Left ventricle myocardium inferior (tissue), 1 donor: ENCODE measurements around the gene NUDT13. TPM values are rescaled to one million over a fixed set of nuclear protein-coding genes. Genes with fewer than 3 reads are reported as not detected.

ENCODE experiments used
- DNase-seq: peaks from one replicate; pipeline ENCODE4 v3.0.0-alpha.2; 2020
- H3K27ac ChIP-seq: fragments of 200-600 bp; replicated peaks from 2 replicates; pipeline ENCODE4 v1.8.0; 2021
- H3K27me3 ChIP-seq: fragments of 200-600 bp; 2 replicates; pipeline ENCODE4 v1.8.0; 2021; ENCODE audit warnings: low read depth
- H3K36me3 ChIP-seq: fragments of 200-600 bp; 2 replicates; pipeline ENCODE4 v1.8.0; 2021
- H3K4me1 ChIP-seq: fragments of 200-600 bp; 2 replicates; pipeline ENCODE4 v1.8.0; 2021
- H3K4me3 ChIP-seq: fragments of 200-600 bp; 2 replicates; pipeline ENCODE4 v1.8.0; 2021; ENCODE audit warnings: mild to moderate bottlenecking, moderate library complexity
- H3K9me3 ChIP-seq: fragments of 200-600 bp; replicated peaks from 2 replicates; pipeline ENCODE4 v1.8.0; 2021
- intact Hi-C: fragments of 100-400 bp; cut with micrococcal nuclease; formaldehyde crosslinking; loops from one replicate; pipeline ENCODE4 v1.11.0; 2022
- total RNA-seq: library from RNA; stranded (reverse); fragmentation: NEBNext Ultra II Directional; extraction: Animal tissue kit (Norgen Biotek cat#: 25700); gene quantifications from one replicate; pipeline ENCODE4 v1.2.1, GENCODE V29; 2021
- TF ChIP-seq, protein P1 (sequence below): fragments of 200-600 bp; IDR thresholded peaks from 2 replicates; pipeline ENCODE4 v1.8.0; 2021; ENCODE audit warnings: antibody characterized with exemption, mild to moderate bottlenecking, borderline replicate concordance
- donor health status: DM: no; HTN: yes; CAD: no; lungs with severe emphysema.

Gene NUDT13
- total RNA-seq, 1 donor from 2014 or later: 5.6 TPM

DNA sequence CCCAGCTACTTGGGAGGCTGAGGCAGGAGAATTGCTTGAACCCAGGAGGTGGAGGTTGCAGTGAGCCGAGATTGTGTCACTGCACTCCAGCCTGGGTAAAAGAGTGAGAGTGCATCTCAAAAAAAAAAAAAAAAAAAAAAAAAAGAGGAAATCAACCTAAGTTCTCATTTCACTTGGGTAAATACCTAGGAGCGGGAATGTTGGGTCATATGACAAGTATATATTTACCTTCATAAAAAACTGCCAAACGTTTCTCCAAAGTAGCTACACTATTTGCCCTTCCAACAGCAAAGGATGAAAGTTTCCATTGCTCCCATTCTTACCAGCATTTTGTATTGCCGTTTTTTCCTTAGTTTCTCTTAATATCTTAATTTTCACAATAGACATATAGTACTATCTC lies 23.4 kb upstream of the NUDT13 start:
- Histone ChIP-seq H3K27ac (no peak overlapping the region), H3K27me3 (no peaks in the 10 kb centered on the region), H3K4me1 (peaks cover 74% of the 10 kb centered on the region), H3K9me3 (no peaks in the 10 kb centered on the region), H3K4me3 (no peak overlapping the region), H3K36me3 (no peaks in the 10 kb centered on the region)
- no peak for DNase-seq
- intact Hi-C loops: no loop called here
- TF ChIP-seq, protein P1, sequence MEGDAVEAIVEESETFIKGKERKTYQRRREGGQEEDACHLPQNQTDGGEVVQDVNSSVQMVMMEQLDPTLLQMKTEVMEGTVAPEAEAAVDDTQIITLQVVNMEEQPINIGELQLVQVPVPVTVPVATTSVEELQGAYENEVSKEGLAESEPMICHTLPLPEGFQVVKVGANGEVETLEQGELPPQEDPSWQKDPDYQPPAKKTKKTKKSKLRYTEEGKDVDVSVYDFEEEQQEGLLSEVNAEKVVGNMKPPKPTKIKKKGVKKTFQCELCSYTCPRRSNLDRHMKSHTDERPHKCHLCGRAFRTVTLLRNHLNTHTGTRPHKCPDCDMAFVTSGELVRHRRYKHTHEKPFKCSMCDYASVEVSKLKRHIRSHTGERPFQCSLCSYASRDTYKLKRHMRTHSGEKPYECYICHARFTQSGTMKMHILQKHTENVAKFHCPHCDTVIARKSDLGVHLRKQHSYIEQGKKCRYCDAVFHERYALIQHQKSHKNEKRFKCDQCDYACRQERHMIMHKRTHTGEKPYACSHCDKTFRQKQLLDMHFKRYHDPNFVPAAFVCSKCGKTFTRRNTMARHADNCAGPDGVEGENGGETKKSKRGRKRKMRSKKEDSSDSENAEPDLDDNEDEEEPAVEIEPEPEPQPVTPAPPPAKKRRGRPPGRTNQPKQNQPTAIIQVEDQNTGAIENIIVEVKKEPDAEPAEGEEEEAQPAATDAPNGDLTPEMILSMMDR: no peak

DNA sequence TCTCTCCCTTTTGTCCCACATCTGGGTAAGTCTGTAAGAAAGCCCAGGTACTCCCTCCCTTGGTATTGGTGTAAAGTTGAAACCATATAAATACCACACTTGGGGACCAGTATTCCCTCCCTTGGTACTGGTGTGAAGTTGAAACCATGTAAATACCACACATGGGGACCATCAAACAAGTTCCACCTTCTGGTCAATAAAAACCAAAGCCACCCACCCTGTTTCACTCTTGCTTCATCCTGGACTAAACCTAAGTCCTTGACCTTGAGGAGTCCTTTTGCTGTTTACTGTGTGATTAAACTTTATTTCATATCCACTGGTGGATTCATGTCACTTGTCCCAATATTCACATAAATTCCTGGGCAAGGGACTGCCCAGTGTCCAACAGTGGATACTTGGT lies 22.0 kb upstream of the NUDT13 start:
- H3K27me3 ChIP-seq: no peaks in the 10 kb centered on the region
- intact Hi-C loops: no loop called here
- peaks cover 76% of the 10 kb centered on the region for H3K4me1 ChIP-seq
- DNase-seq: no peak
- TF ChIP-seq, protein P1: no peak
- no peak overlapping the region for H3K4me3 ChIP-seq
- H3K9me3 ChIP-seq: no peaks in the 10 kb centered on the region
- no peaks in the 10 kb centered on the region for H3K36me3 ChIP-seq
- peak overlapping the region; percentile 23 for H3K27ac ChIP-seq

DNA sequence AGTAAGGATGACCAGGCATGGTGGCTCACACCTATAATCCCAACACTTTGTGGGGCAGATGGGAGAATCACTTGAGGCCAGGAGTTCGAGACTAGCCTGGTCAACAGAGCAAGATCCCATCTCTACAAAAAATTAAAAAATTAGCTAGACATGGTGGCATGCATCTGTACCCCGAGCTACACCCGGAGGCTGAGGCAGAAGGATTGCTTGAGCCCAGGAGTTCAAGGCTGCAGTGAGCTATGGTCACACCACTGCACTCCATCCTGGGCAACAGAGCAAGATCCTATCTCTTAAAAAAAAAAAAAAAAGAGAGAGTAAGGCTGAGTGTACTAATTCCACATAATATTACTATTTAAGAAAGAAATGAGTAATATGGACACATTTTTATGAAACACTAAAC lies 17.4 kb upstream of the NUDT13 start:
- Histone ChIP-seq H3K27me3 (no peaks in the 10 kb centered on the region), H3K4me3 (peak overlapping the region; percentile 78), H3K27ac (peak overlapping the region; percentile 95), H3K9me3 (no peaks in the 10 kb centered on the region), H3K4me1 (peaks cover 89% of the 10 kb centered on the region), H3K36me3 (no peaks in the 10 kb centered on the region)
- DNase-seq: no peak
- TF ChIP-seq, protein P1: no peak
- intact Hi-C loops: no loop called here

DNA sequence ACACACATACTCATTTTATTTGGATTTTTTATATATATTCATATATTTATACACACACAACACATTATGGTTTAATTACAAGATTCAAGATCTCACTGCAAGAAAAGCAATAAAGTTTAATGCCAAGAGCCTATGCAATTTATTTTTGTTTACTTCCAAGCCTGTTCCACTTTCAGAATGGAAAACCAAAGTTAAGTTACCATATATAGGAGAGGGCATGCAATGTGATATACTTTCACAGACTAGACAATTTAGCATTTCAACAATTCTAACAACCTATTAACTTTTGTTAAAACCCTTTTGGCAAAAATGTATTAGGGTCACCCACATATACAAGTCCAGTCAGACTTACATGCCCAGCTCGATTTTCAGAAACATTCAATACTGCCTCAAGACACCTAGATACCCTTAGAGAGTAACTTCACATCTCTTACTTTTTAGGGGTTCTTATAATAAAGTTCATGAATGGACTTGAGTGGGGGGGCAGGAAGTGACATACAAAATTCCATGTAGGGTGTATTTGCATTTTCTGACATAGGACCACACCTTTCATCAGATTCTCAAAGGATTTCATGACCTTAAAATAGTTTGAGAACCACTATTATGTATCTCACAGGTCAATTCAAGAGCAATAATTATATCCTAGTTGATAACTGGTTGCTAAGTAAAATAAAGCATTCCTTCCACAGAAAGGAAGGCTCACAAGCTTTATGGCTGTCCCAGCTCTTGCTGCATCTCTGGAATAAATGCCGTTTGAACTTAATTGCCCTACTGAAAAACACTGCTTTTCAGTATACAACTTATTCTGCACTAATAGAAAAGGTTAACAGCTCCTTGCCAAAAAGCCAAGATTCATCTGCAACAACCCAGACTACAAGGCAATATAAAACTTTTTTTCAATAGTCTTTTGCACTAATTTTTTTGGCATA lies 16.1 kb upstream of the NUDT13 start:
- Histone ChIP-seq H3K27ac (peak overlapping the region; percentile 95), H3K27me3 (no peaks in the 10 kb centered on the region), H3K4me1 (peaks cover 80% of the 10 kb centered on the region), H3K36me3 (no peaks in the 10 kb centered on the region), H3K9me3 (no peaks in the 10 kb centered on the region), H3K4me3 (peak overlapping the region; percentile 78)
- intact Hi-C loops: no loop called here
- no peak for DNase-seq
- TF ChIP-seq, protein P1: no peak

DNA sequence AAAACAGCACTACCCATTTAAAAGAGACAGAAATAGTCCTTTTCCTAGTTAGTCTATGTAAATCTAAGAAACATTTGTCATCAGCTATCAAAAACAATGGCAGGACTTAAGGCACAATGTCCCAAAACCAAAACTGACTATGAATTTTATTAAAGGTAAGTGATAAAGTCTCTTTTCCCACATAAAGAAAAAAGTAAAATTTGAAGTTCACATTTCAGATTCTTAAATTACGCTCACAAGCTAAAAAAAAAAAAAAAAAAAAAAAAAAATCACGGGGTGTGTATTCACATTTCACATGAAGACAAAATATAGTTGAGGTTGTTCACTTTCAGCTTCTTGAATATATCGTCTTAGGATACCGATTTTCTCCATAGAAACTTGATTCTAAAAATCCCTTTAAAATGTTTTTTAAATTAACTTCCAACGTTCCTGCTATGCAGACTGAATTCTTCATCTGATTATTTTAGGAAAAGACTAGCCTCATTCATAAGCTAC lies 15.2 kb upstream of the NUDT13 start:
- no peak for DNase-seq
- intact Hi-C loops: no loop called here
- H3K4me1 ChIP-seq: peaks cover 79% of the 10 kb centered on the region
- peak overlapping the region; percentile 78 for H3K4me3 ChIP-seq
- H3K36me3 ChIP-seq: no peaks in the 10 kb centered on the region
- TF ChIP-seq, protein P1: no peak
- no peaks in the 10 kb centered on the region for H3K27me3 ChIP-seq
- peak overlapping the region; percentile 95 for H3K27ac ChIP-seq
- H3K9me3 ChIP-seq: no peaks in the 10 kb centered on the region
